Panc1 (cell line): Measurements from ENCODE around the gene CWC27.

Experiments used
- CTCF ChIP-seq: fragments of 450-650 bp; IDR thresholded peaks from 2 replicates; pipeline ENCODE4 v1.5.1; 2017; ENCODE audit warnings: mild to moderate bottlenecking
- POLR2AphosphoS5 ChIP-seq: IDR thresholded peaks from 2 replicates; pipeline ENCODE4 v1.6.1; 2012; ENCODE audit warnings: mild to moderate bottlenecking, low read depth, low read length, moderate library complexity
- REST ChIP-seq, 2 experiments: IDR thresholded peaks; 2 replicates each; pipeline ENCODE4 v1.6.1; 2011 to 2012; ENCODE audit warnings: low read depth in 2 of 2, control low read depth in 1 of 2, low read length in 1 of 2, mild to moderate bottlenecking in 1 of 2, moderate library complexity in 1 of 2; ENCODE audit not compliant: insufficient read depth in 1 of 2
- SIN3A ChIP-seq: IDR thresholded peaks from 2 replicates; pipeline ENCODE4 v1.6.1; 2012; ENCODE audit warnings: low read depth, mild to moderate bottlenecking, low read length, moderate library complexity, borderline replicate concordance; ENCODE audit not compliant: insufficient read depth
- TCF7L2 ChIP-seq: IDR thresholded peaks from 2 replicates; pipeline ENCODE4 v1.6.1; 2011; ENCODE audit warnings: mild to moderate bottlenecking, low read depth, low read length, inconsistent platforms

- TF ChIP-seq CTCF (no peak), POLR2AphosphoS5 (no peak), SIN3A (no peak), REST (IDR thresholded peaks at IDR 0.05; ENCODE audit: insufficient read depth in 1 of 2, low read depth in 2 of 2, low read length in 1 of 2) (no peak), TCF7L2 (no peak)
Observed at GRCh38 chr5:64834037-64834436, 65.3 kb downstream of the CWC27 start.
